HG03066 (cell line): ENCODE results near the gene RIOX2.

ENCODE experiments used
- ATAC-seq: cut with Tn5 transposase; IDR thresholded peaks from one replicate; pipeline ENCODE4 v1.9.1; 2021; ENCODE audit warnings: low read depth; ENCODE audit not compliant: unreplicated experiment

Gene RIOX2

DNA sequence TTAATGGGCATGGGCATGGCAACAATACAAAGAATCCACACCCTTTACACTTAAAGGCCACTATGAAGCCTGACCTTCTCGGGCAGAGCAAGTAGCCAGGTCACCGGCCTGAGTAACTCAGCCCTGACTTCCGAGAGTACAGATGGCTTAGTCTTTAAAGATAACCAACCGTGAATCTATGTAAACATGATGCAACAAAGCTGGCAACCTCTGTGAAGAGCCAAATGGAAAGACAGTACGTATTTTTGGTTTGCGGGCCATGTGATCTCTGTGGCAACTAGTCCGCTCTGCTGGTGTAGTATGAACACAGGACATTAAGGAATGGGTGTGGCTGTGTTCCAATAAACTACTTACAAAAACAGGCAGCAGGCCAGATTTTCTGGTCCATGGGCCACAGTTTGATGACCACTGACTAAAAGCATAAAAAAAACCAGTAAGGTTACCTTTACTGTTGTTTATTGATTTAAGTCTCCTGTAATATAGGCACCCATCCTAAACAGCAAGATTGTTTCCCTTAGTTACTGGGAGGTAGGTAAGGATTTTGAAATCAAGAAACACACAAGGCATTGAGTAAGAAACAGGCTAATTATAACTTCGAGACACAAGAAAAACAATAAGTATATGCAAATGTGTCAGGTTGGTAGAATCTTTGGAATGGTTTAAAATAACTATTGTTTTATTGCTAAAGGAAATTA lies 14.5 kb downstream of the RIOX2 start:
- no peak for ATAC-seq

DNA sequence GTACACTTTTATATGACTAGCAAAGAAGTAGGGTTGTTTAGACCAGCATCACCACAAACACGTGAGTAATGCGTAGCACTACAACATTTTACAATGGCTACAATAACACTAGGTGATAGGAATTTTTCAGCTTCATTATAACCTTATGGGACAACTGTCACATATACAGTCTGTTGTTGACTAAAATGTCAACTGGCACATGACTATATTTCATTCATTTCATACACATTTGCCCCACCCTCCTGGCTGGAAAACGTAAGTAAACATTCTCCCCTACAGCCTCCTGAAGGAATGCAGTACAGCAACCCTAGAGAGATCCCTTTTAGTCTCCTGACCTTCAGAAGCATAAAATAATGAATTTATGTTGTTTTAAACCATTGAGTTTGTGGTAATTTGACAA lies 16.2 kb downstream of the RIOX2 start:
- ATAC-seq, result no peak

DNA sequence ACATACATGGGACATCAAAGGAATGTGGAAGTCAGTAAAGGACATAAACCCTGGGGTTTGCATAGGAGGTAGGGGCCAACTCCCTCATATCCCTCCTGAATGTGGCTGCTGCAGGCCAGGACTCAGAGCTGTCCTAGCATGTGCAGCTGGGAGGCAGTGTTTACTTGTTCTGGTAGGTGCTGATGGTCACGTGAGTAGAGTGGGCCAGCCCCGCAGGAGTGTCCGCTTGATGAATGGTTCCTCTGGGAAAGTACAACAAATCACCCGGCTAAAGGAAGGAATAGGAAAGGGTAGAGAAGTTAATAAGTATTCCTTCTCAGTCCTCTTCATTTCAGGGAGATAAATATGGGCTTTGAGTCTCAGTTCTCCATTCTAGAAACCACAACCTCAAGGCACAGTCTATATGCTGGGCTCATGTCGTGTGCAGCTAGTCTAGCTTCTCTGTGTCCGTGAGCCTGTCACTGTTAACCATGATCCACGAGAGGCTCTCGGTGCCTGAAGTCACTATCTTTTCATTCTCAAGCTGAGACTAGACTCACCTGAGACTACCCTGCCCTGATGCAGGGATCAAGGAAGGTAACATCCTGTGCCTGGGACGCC lies 17.9 kb downstream of the RIOX2 start:
- ATAC-seq, result no peak

DNA sequence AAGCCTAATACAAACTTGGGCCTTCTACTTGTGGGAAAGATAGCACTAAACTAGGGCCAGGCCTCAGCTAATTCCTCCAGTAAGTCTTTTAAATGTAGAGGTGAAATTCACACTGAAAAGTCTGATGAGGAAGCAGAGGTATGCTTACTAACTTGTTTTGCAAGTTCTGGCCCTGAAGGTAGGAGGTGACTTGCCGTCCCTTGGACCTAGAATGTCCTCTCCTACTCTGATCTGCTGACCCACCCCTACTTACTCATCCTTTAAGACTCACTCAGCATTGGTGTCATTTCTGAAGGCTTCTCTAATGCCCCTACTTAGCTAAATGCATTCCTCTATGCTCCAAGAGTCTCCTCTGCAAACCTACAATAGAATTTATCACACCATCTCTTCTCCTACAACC lies 19.4 kb downstream of the RIOX2 start:
- ATAC-seq, result no peak

DNA sequence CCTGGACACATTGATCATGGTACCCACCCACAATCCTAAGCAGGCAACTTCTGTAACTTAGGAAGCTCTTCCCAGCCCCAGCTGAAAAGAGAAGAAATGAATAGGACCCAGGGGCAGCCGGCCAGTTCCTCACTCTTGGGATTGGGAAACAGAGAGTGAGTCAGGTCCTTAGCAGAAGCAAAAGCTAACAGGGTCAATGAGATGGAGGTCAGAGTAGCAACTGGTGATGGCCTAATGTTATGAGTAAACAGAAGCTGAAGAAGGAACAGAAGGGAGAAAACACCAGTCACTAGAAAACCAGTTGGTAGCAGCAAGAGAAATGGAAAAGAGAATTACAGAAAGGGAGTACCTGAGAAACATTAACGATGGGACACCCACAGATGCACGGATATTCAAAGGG lies 20.0 kb downstream of the RIOX2 start:
- no peak for ATAC-seq

DNA sequence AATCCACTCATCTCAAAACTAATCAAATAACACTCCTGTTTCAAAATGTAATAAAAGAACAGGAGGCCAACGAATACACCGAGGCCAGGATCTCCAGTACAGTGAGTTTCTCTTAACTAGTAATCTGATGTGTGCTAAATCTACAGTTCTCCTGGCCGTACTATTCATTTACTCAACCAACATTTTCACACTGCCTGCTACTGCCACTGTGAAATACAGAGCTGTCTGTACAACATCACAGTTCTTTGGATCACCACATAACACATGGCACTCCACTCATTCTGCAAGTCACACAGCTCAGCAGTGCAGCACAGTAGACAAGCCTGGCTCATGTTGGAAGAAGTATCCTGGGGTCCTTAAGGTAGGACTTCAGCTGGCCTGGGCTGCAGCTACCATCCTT lies 21.9 kb downstream of the RIOX2 start:
- no peak for ATAC-seq

DNA sequence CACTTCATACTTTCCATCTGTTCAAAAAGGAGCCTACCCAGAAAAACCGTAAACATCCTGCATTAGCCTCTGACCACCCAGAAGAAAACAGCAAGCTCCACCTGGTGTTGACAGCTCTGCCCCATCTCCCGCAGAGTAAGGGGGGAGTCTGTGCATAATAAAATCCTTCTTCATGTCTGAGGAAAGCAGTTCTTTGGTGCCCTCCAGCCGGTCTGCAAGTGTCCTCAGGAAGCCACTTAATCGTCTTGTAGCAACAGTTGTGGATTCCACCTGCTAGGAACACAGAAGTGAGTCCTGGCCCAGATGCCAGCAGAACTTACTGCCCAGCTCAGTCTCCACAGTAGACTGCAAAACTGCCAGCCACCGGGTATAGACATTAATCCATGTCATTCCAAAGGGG lies 22.5 kb downstream of the RIOX2 start:
- ATAC-seq, result no peak

DNA sequence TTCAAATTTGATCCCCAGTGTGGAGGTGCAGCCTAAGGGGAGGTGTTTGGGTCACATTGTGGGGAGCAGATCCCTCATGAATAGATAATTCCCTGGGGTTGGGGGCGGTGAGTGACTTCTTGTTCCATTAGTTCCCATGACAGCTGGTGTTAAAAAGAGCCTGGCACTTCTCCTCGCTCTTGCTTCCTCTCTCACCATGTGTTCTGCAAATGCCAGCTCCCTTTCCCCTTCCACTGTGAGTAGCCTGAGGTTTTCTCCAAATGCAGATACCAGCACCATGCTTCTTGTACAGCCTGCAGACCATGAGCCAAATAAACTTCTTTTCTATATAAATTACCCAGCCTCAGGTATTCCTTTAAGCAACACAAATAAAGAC lies 23.1 kb downstream of the RIOX2 start:
- no peak for ATAC-seq

DNA sequence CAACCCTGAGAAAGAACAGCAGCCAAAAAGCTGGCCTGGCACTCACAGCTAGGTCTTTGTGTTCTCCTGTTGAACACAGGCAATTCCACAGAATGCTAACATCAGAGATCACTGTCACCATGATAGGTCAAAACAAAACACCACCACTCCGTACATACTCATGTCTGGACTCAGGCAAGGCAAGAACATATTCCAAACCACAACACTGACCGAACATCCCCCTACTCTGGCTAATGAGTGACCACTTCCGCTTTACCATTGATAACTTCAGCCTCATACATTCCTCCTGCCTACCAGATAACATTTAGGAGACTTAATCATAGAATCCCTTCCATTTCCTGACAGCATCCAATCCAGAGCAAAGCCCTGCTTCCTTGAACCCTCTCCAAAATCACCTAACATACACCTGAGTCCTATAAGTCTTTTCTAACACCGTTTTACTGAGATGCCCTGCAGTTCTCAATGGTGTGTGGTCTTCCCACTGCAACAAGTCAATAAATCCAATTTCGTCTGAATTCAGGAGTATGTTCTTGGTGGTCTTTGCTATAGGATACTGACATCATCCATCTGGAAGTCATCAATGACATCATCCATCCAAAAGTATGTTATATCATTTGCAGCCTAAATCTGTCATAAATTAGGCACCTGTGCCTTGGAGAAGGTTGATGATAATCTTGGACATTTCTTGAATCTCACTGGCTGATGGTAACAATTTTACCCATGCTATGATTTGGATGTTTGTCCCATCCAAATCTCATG lies 23.7 kb downstream of the RIOX2 start:
- ATAC-seq, result no peak

DNA sequence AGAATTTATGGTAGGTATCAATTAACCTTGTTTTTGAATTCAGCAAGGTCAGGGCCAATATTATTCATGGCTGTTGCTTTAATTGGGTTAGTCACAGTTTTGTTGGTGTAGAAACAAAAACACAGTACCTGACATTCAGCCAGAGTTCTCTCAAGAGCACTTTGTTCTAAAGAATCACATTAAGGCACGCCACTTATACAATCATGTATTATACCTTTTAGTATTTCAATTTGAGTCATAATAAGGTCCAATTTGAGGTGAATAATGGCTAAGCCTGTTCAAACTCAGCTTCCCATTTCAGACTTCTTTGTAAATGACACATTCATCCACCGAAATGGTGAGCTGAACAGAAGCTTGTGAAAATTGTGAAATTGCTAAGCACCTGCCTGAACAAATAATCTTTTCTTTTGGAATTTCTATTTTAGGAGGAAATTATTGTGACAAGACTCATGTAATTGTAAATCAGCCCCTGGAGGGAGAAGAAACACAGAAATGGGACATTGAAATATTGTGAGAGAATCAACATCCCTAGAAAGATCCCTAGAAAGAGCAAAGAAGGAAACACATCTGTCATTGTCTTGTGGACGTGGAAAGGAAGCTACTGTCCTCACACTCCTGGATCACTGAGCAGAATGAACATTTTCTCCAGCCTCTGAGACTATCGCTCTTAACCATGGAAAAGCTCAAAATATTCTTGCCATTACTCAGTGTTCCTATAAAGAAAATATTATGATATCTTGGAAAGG lies 29.3 kb downstream of the RIOX2 start:
- ATAC-seq, result no peak

DNA sequence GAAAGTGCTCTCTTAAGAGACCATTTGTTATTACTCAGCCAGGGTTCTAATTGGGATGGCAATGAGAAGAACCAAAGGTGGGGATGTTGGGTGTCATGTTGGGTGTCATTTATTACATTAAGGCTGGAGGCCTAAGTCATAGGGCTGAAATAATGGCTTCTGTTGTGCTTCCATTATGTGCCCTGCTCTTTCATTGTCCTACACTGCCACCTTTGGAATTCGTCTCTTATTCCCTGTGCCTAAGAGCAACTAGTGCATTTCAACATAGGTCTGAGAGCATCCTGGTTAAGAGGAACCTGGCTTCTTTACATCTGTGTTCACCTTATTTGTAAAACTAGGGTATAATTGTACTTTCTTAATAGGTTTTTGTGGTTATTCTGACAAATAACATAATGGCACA lies 32.2 kb downstream of the RIOX2 start:
- no peak for ATAC-seq

DNA sequence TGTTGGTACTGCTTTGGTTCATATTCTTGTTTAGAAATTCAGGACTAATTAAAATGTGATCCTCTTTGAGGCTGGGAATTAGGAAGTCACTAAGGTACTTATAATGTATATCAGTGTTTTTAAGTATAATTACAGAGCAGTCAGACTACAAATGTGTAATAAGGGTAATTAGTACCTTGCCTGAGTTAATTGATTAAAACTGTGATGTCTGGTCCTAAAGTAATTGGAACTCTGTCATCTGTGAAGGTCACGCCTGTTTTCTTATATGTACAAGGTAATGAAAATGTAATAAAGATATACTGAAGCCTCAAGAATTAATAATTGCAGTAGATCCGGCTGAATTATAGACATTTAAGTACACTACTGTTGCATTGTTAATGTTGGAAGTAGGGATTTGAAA lies 32.8 kb downstream of the RIOX2 start:
- ATAC-seq, result no peak

DNA sequence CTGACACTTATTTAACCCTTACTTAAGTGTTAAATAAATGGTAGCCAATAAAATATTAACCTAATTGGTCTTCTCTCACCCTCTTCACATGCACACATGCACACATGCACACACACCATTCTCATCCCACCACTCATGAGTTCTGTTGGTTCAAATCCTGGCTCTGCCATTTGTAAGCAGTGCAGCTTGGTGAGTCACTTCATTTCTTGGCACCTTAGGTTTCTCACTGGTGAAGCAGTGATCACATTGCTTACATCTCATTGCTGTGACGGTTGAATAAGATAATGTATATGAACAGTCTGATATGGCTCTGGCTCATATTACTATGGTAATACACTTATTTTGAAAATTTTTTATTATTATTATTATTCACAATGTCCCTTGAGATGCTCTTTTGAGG lies 33.8 kb downstream of the RIOX2 start:
- ATAC-seq, result no peak

DNA sequence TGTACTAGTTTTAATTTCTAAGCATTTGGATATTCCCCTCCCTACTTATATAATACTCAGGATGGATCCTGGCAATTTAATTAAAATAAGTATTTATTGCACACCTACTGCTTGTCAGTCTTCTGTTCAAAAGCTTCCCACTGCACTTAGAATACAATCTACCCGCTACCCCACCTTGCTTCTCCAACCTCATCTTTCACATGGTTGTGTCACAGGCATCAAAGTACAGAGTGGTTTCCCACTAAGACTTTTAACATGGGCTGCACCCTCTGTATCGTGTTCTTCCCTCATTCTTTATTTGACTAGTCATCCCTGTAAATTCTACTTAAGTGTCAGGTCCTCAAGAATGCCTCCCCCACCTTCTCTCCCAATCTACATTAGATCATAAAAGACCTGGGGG lies 35.0 kb downstream of the RIOX2 start:
- ATAC-seq, result no peak

DNA sequence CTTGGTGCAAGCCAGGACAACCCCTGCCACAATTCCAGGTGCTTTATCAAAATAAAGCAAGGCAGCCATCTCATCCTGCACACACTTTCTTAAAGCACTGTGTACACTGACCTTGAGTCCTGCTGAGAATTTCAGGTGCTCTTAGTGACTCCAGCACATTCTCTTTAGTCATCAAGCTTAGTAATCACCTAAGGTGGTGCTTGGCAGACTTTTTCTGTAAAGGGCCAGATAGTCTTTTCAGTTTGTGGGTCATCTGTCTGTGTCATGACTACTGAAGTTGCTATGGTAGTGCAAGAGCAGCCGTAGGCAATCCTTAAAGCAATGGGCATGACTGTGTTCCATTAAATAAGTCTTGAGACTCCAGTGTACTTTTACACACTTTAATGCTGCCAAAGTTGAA lies 36.4 kb downstream of the RIOX2 start:
- ATAC-seq, result no peak

DNA sequence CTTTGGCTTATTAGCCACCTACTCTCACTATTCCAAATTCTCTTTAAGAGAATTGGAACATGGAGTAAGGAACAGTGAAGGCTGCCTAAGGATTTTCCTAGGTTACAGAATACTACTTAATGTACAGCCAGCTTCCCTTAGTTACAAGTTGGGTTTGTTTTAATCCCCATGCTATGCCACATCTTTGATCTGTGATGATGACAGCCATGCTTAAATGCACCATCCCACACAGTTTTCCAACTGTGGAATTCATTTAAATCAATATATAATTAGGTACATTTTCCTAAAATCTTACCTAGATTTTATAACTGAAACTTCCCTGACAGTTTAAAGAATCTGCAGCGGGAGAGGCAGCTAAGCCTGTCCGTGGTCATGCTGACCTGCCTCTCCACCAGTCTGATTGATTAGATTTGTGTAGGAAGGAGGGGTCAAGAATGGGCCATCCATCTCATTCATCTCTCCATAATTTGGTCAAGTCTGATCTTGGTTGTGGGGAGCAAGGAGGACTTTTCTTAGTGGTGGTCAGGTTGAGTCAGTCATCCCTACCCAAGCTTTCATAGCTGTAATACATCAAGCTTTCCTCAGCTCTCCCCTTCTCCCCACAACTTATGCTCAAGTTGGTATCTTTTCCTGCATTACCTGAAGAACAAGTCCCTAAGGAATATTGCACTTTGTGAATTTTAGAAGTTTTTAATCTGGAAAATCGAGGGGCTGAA lies 37.1 kb downstream of the RIOX2 start:
- no peak for ATAC-seq

DNA sequence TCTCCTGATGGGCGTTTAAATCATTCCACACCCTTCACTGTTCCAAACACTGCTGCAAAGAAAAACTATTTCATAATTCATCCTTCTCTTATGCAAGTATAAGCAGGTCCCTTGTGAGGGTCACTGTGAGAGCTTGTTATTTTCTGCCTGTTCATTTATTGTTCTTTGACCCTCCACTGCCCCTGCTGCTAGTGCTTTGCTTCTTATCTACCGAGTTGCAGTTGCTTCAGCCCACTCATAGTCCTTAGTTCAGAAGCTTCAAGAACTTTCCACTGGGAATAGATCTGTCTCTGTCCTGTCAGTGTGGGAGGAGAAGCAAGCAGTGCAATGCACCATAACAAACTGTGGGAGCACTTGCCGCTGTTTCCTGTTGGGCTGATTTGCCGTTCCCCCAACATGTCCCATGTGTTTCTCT lies 39.8 kb downstream of the RIOX2 start:
- no peak for ATAC-seq

DNA sequence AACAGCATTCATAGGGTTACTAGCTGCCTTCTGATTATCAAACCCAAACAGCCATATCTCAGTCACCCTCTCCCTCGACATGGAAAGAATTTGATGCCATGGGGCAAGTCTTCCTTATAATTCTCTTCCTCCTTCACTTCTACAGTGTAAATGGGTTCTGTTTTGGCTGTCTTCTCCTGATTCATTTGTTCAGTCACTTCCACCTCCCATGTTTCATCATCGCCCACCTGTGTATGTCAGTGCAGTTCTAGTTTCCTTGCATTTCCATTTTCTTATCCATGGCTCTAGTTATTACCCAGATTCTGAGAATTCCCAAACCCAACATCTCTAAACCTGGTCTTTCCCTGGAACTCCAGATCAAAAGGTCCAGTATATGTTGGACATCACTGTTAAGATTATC lies 41.0 kb downstream of the RIOX2 start:
- ATAC-seq, result no peak

DNA sequence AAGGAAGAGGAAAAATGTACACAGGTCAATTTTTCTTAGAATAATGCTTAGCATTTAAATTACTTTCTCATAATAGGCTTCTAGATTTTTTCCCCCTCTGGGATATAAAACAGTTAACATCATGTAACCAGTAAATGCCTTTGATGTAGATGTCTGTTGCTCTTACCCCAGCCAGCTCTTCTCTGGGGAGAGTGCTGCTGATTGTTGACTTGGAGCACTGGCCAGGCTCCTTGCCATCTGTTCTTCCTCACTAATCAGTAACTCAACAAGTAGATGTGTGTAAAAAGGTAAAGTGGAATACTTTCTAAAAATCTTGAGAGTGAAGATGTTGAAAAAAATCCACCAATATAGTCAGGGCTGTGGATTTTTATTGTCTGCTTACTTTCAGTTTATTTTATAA lies 42.2 kb downstream of the RIOX2 start:
- ATAC-seq, result no peak

DNA sequence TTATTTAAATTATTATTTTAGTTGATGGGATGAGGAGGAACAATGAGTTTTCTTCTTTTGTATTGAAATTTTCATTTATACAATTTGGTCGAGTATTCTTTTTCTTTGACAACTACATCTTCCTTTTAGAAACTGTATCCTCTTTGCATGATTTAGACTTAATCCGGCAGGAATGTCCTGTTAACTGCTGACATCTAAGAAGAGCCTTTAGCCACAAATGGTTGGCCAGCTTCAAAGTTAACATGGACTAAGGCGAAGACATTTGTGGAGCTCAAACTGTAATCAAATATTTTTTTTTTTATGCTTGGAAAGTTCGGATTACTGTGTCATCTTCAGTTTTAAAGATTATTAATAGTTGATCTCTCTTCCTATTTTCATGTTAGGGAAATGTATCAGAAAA lies 43.2 kb downstream of the RIOX2 start:
- ATAC-seq, result no peak

DNA sequence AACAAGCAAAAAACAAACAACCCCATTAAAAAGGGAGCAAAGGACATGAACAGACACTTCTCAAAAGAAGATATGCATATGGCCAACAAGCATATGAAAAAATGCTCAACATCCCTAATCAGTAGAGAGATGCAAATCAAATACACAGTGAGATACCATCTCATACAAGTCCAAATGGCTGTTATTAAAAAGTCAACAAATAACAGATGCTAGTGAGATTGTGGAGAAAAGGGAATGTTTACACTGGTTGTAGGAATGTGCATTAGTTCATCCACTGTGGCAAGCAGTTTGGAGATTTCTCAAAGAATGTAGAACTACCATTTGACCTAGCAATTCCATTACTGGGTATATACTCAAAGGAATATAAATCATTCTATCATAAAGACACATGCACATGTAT lies 44.5 kb downstream of the RIOX2 start:
- no peak for ATAC-seq
